ENCODE measurements around the gene SHROOM3.

- TF ChIP-seq CTCF (IDR thresholded peaks at IDR 0.05; ENCODE audit: poor library complexity, severe bottlenecking): no peak
- TF ChIP-seq POLR2AphosphoS5 (IDR thresholded peaks at IDR 0.05): no peak
- TF ChIP-seq SMC3 (conservative IDR thresholded peaks at IDR 0.05; ENCODE audit: poor library complexity): no peak
These were observed 191.8 kb downstream of the SHROOM3 start for GRCh38 chr4:76626686-76627465.

Data from neural cell (in vitro differentiated cells).